Left lobe of liver (tissue), 2 donors: Measurements from ENCODE around the gene ACAP1. TPM values are rescaled to one million over a fixed set of nuclear protein-coding genes. Genes with fewer than 3 reads are reported as not detected.

Experiments used
- ATAC-seq: fragments of 200-7000 bp; cut with Tn5 transposase; one replicate; pipeline ENCODE4 v1.9.1; 2020; ENCODE audit warnings: mild to moderate bottlenecking, moderate library complexity
- DNase-seq: peaks from one replicate; pipeline ENCODE4 v3.0.0-alpha.2; 2020; ENCODE audit warnings: low spot score
- total RNA-seq: library from RNA; stranded (reverse); gene quantifications from one replicate; pipeline ENCODE4 v1.2.1, GENCODE V29; 2021
- donor health status: DM: no; HTN: no; CAD: no; lungs with moderate emphysema.
- donor health status: DM: no; HTN: yes; CAD: no.

The ACAP1 gene, protein sequence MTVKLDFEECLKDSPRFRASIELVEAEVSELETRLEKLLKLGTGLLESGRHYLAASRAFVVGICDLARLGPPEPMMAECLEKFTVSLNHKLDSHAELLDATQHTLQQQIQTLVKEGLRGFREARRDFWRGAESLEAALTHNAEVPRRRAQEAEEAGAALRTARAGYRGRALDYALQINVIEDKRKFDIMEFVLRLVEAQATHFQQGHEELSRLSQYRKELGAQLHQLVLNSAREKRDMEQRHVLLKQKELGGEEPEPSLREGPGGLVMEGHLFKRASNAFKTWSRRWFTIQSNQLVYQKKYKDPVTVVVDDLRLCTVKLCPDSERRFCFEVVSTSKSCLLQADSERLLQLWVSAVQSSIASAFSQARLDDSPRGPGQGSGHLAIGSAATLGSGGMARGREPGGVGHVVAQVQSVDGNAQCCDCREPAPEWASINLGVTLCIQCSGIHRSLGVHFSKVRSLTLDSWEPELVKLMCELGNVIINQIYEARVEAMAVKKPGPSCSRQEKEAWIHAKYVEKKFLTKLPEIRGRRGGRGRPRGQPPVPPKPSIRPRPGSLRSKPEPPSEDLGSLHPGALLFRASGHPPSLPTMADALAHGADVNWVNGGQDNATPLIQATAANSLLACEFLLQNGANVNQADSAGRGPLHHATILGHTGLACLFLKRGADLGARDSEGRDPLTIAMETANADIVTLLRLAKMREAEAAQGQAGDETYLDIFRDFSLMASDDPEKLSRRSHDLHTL
- 3.4 TPM for total RNA-seq

DNA sequence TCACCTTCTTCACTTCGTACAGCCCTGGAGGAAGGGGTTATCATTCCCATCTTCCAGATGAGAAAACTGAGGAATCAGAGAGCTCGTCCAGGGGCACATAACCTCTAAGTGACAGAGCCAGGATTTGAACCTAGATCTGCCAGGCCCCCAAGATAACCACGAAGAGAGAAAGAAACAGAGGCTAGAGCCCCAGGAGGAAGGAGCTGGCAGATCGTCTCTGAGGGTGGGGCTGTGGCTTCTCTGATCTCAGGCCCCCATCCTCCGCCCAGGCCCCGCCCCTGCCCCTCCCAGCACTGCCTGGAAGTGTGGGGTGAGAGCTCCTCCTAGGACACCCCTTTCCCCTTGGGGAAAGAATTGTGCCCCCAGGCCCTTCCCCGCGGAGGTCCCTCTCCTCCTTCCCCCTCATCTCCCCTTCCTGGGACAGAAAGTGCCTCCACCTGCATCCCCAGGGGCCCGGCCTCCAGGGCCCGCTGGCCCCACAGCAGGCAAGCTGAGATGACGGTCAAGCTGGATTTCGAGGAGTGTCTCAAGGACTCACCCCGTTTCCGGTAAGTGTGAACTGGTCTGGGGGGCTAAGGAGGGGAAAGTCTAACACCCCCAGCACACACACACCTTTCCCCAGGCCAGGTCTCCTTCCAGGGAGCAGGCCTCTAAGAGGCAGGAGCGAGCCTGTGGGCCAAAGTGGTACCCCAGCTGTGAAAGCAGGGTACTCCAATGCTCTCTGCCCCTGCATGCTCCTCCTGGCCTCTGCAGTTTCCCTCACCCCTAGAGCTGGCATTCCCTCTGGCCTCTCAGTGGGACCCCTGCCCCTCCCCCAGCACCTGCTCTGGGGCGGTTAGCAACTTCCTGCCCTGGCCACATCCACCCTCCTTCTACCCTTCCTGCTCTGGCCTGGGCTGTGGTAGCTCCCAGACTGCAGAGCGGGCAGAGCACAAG, at the start of gene ACAP1:
Gene ACAP1 (plus strand): TSS at position 290 of the 936 bp plus-strand sequence. CDS start 206 bp downstream, at position 496.
- peak; percentile 26 for ATAC-seq
- peak; percentile 50 for DNase-seq

DNA sequence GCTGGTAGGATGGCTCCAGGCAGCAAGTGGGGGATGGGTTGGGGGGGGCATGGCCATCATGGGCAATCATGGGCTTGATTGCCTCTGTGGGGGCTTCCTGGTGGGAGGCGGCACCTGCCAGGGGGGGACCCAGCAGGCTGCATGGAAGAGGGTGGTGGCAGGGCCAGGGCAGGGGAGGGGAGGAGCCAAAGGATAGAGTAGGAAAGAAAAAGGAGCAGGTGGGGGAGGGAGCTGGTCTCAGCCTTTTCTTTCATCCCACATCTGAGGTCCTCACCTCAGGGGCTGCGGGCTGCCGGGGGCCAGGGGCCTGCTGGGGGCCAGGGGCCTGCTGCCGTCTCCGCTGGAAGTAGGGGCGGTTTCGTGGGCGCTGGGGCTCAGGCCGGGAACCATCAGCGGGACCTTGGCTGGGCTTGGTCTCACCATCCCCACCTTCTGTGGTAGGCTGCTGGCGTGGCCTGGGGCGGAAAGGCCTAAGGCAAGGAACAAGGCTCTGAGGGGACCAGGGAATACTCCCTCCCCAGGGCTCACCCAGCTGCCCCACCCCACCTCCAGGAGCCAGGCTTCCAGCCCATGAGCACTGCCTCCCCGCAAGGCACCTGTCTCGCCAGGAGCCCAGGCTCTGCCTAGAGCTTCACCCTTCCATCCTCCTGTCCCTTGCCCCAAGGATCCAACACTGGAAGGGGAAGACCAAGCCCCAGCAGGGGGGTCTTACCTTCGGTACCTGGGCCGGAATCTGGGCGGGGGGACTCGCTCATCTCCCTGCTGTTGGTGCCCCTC, 46.9 kb upstream of the ACAP1 start:
- no peak for DNase-seq
- ATAC-seq: no peak

DNA sequence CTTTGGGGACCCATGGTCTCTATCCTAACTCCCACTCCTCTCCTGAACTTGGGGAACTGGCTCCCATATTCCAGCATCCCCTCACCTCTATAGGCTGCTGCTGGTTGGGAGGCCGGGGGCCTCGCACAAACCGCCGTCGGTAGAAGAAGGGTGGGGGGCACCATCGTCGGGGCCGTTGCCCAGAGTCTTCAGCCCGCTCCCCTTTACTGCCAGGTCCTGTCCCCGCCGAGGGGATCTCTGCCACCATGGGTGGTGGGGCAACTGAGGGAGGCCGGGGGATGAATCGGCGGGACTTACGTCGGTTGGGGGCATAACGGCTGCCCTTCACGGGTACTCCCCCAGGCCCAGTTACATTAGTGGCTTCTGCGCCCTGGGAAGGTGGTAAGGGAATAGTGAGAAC, 46.2 kb upstream of the ACAP1 start:
- ATAC-seq: no peak
- no peak for DNase-seq

DNA sequence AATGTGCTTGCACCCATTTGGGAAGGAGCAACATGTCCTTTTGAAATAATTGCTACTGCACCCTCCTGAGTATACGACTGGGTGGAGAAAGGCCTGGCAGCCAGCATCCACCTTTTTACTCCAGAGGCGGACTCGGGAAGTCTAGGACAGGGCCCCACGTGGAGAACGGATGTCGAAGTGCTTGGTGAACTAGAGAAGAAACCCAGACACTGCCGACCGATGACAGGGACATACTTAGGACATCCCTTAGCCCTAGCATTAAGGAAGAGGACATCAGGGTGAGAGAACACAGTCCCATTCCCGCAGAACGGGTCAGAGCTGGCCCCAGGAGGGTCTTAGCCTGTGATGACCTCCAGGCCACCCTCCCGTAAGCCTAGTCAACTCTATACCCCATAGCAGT, 45.6 kb upstream of the ACAP1 start:
- no peak for DNase-seq
- ATAC-seq: no peak

DNA sequence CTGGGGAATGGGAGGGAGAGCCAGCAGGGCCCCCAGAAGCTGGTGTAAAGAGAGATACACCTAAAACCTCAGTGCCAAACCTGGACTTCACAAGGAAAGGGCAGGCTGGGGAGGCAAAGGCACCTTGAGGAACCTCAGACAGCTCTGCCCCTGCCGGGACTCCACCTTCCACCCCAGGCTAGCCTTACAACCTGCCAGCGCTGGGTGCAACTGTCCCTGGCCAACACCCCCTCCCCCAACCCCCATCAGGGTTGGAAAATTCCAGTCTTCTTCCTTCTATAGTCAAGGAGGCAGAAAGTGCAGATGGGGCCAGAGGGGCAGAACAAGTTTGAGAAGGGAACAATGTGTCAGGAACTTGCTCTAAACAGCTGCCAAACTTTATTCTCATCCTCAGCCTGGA, 44.1 kb upstream of the ACAP1 start:
- DNase-seq: no peak
- no peak for ATAC-seq

DNA sequence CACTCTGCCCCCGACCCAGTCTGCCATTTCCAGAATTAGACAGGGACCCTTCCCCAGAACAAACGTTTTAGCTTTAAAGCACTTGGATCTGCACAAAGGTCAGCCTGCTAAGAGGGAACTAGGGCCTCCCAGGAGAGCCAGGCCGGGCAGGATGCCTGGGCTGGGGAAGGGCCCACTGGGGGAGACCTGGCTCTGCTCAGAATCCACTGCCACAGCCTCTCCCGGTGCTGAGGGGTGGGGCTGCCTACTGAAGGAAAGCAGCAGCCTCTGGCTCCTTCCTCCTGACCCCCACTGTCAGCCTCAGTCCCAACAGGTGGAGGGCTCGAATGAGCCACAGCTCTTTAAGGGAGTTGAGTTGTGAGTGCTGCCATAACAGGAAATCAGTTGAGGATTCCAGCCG, 43.6 kb upstream of the ACAP1 start:
- no peak for ATAC-seq
- DNase-seq: no peak

DNA sequence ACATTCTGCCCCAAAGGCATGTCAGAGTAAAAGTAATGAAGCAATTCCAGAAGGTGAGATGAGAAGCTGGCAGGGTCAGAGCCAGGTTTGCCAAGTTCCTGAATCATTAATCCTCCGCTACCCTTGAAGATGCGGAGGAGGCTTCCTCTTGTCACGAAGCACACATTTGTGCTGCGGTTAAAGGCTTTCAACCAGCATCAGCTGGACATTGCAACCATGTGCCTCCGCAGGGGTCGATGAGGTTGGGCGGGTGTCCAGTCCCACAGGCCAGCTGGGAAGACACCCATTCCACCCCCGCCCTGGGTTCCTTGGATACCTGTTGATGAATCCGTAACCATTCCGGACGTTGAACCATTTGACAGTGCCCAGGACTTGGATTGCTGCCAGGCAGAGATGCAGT, 43.2 kb upstream of the ACAP1 start:
- ATAC-seq (no peak), DNase-seq (no peak)

DNA sequence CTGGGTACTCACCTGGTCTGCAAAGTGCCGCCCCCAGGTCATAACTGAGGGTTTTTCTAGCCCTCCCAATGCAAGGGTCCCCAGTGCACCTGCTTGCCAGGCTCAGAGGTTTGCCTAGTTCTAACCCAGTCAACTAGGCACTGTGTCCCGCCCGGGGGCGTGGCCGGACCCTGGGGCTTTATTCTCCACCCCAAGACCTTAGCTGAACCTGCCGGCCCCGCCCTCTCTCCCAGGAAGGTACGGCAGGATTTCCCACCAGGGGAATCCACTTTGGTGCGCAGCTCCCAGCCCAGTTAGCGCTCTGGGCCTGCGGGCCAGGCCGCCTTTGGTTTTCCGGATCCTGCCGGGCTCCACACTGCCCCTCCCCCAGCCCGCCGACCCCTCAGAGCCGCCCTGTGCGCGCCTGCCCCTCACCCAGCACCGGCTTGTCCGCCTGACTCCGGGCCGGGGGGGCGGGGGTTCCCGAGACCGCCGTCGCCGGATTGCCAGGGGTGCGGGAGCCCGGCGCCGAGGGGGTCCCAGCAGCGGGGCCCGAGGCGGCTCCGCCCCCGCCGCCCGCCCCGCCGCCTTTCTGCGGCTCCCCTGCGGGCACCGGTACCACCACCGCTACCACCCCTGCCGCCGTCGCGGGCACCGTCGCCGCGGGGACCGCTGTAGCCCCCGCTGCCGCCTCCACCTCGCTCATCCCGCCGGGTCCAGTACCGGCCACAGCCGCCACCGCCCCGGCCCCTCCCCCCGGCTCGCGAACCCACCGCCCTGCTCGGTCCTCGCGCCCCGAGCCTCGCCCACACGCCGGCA, 42.3 kb upstream of the ACAP1 start:
- peak; percentile 34 for ATAC-seq
- no peak for DNase-seq

DNA sequence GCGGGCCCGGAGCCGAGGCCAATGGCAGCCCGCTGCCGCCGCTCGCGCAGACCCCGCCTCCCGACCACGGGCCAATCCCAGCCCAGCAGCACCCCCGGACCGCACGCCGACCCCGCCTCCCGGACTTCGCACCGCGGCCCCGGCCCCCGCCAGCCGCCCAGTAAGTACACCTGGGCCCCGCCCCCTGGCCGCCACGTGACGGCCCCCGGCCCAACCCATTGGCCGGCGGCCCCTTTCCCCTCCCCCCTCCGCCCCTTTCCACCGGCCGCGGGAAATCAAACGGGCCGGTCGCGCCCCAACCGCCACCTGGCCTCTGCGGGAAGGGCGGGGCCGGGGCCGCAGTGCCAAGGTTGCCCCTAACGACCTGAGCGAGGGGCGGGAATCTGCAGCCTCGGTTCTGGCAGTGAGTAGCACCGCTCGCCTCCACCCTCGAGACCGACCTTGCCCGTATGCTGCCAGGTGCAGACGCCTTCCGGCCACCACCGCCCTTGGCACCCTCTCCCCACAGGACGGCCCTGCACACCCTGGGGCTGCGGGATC, 41.6 kb upstream of the ACAP1 start, which contains the start of gene YBX2:
Gene YBX2 (minus strand): TSS at position 26 of the 540 bp plus-strand sequence. CDS start 139 bp downstream, outside the sequence.
- DNase-seq: peak; percentile 85
- peak; percentile 80 for ATAC-seq

DNA sequence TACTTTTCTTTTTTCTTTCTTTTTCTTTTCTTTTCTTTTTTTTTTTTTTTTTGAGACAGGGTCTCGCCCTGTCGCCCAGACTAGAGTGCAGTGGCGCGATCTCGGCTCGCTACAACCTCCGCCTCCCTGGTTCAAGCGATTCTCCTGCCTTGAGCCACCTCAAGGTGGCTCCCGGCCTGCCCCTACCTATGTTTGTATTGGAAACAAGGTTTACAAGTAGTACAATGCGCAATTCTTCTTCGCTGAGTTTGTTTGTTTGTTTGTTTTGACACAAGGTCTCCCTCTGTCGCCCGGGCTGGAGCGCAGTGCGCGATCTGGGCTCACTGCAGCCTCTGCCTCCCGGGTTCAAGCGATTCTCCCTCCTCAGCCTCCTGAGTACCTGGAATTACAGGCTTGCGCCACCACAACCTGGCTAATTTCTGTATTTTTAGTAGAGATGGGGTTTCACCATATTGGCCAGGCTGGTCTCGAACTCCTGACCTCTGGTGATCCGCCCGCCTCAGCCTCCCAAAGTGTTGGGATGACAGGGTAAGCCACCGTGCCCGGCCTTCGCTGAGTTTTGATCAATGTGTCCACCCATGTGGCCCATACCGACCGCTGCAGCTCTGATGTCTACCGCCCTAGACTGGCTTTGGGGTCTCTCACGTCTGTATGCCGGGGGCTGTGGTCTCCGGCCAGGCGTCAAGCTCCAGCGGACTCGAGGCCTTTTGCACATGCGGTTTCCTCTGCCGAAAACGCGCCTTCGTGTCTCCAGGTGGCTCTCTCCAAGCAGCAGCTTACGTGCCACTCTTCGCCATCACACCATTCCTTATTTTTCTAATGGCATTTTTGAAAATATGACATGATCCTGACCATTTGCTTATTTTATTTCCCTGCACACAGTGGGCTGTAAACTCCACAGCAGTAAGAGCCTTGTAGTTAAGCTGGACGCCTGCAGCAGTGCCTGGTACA, 40.8 kb upstream of the ACAP1 start:
- no peak for DNase-seq
- ATAC-seq: no peak

DNA sequence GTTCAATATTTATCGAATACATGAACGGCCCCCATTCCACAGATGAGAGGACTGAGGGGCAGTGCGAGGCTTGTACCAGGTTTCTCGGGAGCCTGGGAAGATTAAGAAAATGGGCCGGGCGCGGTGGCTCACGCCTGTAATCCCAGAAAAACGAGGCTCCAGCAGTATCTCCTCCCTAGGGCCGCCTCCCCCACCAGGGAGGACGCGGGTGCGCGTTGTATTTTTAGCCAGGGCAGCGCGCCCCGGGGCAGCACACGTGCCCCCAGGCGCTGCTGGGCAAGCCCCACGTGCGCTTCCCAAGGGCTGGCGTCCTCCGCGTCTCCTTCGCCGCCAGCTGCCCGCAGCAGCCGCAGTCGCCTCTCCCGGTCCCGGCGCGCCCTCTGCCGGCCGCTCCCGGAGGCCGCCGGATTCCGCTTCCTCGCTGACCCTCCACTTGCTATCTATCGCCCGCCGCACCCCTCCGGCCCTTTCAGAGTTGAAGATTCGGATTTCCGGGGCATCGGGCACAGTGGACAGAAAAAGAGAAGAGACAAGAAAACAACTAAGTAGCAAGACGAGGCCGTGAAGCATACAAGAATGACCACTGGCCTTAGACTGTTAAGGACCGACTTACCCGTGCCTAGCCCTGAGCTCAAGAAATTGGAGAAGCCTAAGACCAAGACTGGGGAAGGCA, 40.0 kb upstream of the ACAP1 start:
- peak; percentile 82 for DNase-seq
- peak; percentile 87 for ATAC-seq

DNA sequence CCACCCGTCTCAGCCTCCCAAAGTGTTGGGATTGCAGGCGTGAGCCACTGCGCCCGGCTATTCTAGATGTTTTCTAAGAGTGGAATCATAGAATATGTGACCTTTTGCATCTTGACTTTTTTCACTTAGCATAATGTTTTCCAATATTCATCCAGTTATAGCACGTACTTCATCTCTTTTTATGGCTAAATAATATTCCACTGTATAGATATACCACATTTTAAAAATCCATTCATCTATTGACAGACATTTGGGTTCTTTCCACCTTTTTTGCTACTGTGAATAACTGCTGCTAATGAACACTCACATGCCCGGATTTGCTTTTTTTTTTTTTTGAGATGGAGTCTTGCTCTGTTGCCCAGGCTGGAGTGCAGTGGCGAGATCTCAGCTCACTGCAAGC, 32.1 kb upstream of the ACAP1 start:
- DNase-seq (no peak), ATAC-seq (no peak)

DNA sequence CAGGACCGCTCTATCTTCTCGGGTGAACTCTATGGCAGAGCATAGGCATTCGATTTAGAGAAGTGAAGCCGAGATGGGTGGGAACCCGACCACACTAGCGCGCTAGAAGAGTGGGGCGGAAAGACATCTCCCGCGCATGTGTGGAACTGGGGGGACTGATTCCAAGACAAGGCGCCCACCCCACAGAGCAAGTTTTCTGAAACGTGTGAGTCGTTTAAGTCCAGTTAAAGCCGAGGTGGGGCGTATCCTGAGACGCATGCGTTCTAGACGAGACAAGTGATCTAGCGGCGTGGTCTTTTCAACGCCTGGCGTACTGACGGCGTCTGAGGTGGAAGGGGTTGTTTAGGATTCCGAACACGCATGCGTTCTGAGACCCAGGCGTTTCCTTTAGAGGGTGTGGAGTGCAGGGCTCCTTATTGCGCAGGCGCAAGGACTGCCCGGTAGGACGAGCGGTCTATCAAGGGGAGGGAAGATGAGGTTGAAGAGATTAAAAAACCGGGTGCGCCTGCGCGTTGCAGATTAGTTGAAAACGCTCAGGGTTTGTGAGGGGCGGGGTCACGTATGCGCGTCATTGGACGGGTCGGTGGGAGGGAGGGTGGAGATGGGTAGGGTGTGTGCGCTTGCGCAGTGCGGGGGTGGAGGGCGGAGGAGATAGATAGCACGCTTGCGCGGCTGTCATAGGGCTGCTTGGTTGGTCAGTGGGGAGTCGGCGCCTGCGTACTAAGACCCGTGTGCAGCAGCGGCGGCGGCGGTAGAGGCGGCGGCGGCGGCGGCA, 29.2 kb upstream of the ACAP1 start, which contains the start of gene EIF5A:
Gene EIF5A (plus strand): TSS at position 718 of the 775 bp plus-strand sequence. CDS start 2,008 bp downstream, outside the sequence.
- ATAC-seq (peak; percentile 84), DNase-seq (peak; percentile 100)

DNA sequence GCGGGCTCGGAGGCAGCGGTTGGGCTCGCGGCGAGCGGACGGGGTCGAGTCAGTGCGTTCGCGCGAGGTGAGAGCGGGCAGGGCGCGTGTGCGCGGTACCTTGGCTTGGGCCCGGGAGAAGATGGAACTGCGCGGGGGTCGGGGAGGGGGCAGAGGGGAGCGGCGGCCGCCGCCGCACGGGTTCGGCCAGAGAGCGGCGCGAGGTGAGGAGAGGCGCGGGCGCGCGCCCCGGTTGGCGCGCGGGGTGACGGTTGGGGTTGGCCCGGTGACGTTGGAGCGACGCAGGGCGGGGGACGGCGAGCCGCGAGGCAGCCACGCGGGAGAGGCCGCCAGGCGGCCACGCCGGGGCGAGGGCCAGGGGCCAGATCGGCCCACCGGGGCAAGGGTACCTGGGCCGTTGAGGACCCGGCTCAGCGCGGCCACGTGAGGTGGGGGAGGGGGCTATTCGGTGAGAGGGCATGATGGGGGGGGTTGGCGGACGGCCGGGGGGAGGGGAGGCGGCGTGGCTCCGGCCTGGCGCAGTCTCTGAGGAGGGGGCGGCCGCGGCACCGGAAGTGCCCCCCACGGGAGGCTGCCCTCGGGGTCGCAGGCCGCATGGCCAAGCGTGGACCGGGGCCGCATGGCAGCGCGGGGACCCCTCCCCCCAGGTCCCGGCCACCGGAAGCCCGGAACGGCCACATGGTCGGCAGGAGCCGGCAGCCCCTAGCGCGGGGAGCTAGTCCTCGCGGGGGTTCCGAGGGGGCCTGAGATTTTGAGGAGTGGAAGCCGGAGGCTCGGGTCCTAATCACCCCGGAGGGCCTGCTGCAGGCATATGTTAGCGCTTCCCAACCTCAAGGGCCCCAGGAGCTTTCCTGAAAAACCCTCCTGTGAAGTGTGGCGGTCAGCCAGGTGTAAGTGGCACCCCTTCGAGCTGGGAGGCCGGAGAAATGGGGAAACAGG, 28.4 kb upstream of the ACAP1 start:
- ATAC-seq: peak; percentile 11
- DNase-seq: peak; percentile 64
